ENCODE data around the gene TSPAN14.

The TSPAN14 gene

GRCh38 chr10:80458638-80459037 is 4.5 kb downstream of the TSPAN14 start:
- no peak overlapping the region for H3K4me3 ChIP-seq (ENCODE audit: low read depth, low read length)
- DNase-seq (ENCODE audit: low read depth, low spot score) = no peak
- TF ChIP-seq CTCF (IDR thresholded peaks at IDR 0.05; ENCODE audit: low read depth, low read length) = no peak
- in situ Hi-C loops (cut with HindIII; ENCODE audit: low sequenced_read_pairs) = no loop called here

- peak; percentile 67 for DNase-seq (ENCODE audit: low read depth, low spot score)
- peak; percentile 2 for TF ChIP-seq CTCF (IDR thresholded peaks at IDR 0.05; ENCODE audit: low read depth, low read length)
- in situ Hi-C loops (cut with HindIII; ENCODE audit: low sequenced_read_pairs) = no loop called here
- H3K4me3 ChIP-seq (ENCODE audit: low read depth, low read length) = no peak overlapping the region
Measured at GRCh38 chr10:80459047-80459865, 5.1 kb downstream of the TSPAN14 start.

- H3K4me3 ChIP-seq (ENCODE audit: low read depth, low read length) = no peak overlapping the region
- in situ Hi-C loops (cut with HindIII; ENCODE audit: low sequenced_read_pairs) = no loop called here
- TF ChIP-seq CTCF (IDR thresholded peaks at IDR 0.05; ENCODE audit: low read depth, low read length) = no peak
- peak; percentile 65 for DNase-seq (ENCODE audit: low read depth, low spot score)
Measured at GRCh38 chr10:80460399-80461207, 6.5 kb downstream of the TSPAN14 start.

- no peak for TF ChIP-seq CTCF (IDR thresholded peaks at IDR 0.05; ENCODE audit: low read depth, low read length)
- no peak overlapping the region for H3K4me3 ChIP-seq (ENCODE audit: low read depth, low read length)
- DNase-seq (ENCODE audit: low read depth, low spot score) = no peak
- in situ Hi-C loops (cut with HindIII; ENCODE audit: low sequenced_read_pairs) = no loop called here
Measured at GRCh38 chr10:80461208-80462183, 7.4 kb downstream of the TSPAN14 start.

- TF ChIP-seq CTCF (IDR thresholded peaks at IDR 0.05; ENCODE audit: low read depth, low read length) = no peak
- in situ Hi-C loops (cut with HindIII; ENCODE audit: low sequenced_read_pairs) = no loop called here
- DNase-seq (ENCODE audit: low read depth, low spot score) = no peak
- H3K4me3 ChIP-seq (ENCODE audit: low read depth, low read length) = no peak overlapping the region
Measured at GRCh38 chr10:80462299-80462980, 8.3 kb downstream of the TSPAN14 start.
